KOPT-K1 (cell line): ENCODE measurements around the gene FAM234A.

Experiments used
- H3K27ac ChIP-seq: fragments of 200-600 bp; sonication (generic); 2 replicates; pipeline ENCODE4 v1.5.1; 2016; ENCODE audit warnings: antibody characterized with exemption, mild to moderate bottlenecking, low read depth, low read length; ENCODE audit not compliant: poor library complexity, severe bottlenecking
- H3K36me3 ChIP-seq: fragments of 200-600 bp; sonication (generic); 2 replicates; pipeline ENCODE4 v1.5.1; 2017; ENCODE audit warnings: antibody characterized with exemption, mild to moderate bottlenecking, low read length, moderate library complexity; ENCODE audit not compliant: insufficient read depth
- H3K9me3 ChIP-seq: fragments of 200-600 bp; sonication (generic); 2 replicates; pipeline ENCODE4 v1.5.1; 2017; ENCODE audit warnings: antibody characterized with exemption, low read length, mild to moderate bottlenecking; ENCODE audit not compliant: insufficient read depth, poor library complexity, severe bottlenecking

Gene FAM234A

DNA sequence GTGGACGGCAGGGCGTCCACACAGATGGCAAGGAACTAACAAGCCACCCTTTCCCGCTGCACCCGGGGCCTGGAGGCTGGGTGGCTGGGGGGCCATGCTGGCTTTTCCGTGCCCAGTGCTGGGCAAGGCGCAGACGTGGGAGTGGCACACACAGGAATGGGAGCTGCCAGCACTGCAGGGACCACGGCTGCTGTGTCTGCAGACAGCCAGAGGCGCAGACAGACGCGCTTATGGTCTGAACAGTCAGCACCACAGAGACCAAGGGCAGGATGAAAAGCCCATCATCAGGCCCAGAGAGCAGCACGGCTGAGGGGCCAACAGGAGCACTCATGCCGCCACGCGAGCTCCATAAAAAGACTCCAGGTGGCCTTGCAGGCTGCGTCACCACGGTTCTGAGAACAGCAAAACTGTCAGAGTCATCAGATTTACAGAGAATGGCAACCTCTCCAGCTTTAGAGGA is 72.3 kb downstream of the FAM234A start:
- Histone ChIP-seq H3K27ac (no peak overlapping the region), H3K9me3 (no peaks in the 10 kb centered on the region), H3K36me3 (peaks cover 60% of the 10 kb centered on the region)

DNA sequence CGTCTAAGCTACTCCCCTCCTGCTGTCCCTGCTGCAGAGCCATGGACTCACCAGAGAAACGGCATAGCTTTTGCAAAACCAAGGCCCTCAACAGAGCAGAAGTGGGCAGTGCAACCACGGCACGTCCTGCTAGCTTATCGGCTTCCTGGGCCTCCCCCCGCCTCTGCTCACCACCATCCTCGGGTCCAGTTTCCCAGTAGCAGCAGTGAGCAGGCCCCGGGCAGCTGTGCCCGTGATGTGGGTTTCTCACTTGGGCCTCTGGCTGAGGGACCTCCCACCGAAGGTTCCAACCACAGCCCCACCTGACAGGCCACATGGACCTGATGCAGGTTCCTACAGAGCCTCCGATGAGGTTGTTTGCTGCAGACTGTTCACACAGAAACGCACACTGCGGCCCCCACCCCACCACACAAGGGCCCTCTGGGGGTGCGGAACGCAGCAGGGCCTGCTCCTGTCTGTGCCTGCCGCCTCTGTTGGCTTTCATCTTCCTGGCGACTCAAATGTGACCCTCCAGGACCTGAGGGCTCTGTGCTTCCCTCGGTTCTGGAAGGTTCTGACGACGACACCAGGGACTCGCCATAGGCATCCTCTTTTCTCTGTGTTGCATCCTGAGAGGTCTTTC is 73.2 kb downstream of the FAM234A start:
- H3K36me3 ChIP-seq, result peaks cover 59% of the 10 kb centered on the region
- H3K27ac ChIP-seq, result no peak overlapping the region
- no peaks in the 10 kb centered on the region for H3K9me3 ChIP-seq

DNA sequence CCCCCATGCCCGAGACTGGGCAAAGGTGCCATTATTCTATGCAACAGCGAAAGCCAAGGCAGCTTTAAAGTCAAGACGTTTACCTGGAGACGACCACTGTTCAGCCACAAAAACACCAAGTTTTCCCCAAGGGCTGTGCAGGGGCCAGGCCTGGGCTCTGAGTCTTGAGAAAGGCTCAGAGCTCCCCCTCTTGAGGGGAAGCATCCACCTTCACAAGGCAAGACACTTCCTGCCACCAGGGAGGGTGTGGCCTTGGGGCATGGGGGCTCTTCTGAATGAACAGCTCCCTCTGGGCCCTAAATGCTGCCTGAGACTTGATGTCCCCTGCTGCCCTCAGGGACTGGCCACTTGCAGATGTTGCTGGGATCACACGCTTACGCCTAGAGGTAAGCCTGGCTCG is 74.9 kb downstream of the FAM234A start:
- Histone ChIP-seq H3K36me3 (peaks cover 60% of the 10 kb centered on the region), H3K27ac (no peak overlapping the region), H3K9me3 (no peaks in the 10 kb centered on the region)

DNA sequence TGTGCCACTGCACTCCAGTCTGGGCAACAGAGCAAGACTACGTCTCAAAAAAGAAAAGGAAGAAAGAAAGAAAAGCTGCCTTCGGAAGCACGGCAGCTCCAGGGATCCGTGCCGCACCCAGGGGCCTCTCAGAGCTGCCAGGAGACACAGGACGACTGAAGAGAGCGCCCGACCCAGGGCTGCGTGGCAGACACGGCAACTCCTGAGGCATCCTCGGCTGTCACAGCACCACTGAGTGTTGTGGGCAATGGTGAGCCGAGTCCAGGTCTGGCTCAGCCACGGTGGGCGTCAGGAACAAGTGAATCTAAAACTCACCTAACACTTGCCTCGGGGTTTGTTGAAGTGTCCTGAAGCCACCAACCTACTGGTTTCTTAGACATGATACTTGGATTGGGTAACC is 77.1 kb downstream of the FAM234A start:
- Histone ChIP-seq H3K36me3 (peaks cover 51% of the 10 kb centered on the region), H3K27ac (no peak overlapping the region)

DNA sequence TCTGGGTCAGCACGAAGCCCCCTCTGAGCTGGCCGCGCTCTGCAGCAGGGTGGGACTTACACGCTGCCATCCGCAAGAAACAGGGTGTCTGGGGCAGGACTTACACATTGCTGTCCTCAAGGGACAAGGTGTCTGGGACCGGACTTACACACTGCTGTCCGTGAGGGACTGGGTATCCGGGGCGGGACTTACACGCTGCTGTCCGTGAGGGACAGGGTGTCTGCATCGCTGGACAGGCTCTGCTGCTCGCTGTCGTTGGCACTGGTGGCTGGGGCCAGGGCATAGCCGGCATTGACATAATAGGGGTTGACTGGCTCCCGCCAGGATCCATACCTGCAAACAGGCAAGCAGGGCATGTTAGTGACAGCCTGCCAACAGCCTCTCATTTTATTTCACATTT is 79.7 kb downstream of the FAM234A start:
- H3K9me3 ChIP-seq, result no peaks in the 10 kb centered on the region
- H3K27ac ChIP-seq, result no peak overlapping the region
- peaks cover 38% of the 10 kb centered on the region for H3K36me3 ChIP-seq

More for the DNA sequence above, 77.1 kb downstream of the FAM234A start:
- H3K9me3 ChIP-seq, result no peaks in the 10 kb centered on the region

DNA sequence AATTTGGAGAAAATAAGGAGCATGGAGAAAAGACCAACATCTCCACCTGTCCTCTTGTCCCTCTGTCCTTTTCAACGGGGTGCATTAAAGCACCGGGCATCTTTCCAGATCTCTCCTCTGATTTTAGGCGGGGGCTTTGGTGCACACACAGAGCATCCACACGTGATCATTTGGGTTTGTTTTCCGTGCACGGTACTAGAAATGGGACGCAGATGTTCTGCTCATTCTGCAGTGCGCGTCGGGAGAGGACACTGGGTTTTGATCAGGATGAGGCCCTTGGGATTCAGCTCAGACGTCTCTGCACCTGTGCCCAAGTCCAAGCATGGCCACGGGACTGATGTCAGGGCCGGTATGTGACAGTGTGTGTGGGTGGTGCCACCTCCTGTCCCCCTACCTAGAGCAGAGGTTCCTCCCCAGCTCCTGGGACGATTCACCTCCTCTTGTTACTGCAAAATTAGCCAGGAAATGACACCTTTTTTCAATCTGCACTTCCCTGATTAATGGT is 80.2 kb downstream of the FAM234A start:
- Histone ChIP-seq H3K9me3 (no peaks in the 10 kb centered on the region), H3K36me3 (peaks cover 39% of the 10 kb centered on the region), H3K27ac (no peak overlapping the region)
